SK-N-SH (cell line): ENCODE data around the gene CLEC11A. TPM values are rescaled to one million over a fixed set of nuclear protein-coding genes. Genes with fewer than 3 reads are reported as not detected.

Source experiments
- CTCF ChIA-PET: fragments of 300-600, 350-600 bp; formaldehyde crosslinking; extraction: SDS; loops from one replicate; lab custom pipeline; 2021; lab: Yijun Ruan, JAX
- POLR2A ChIA-PET: fragments of 350-600 bp; sonication (Branson Sonifier 250); formaldehyde crosslinking; extraction: SDS; loops from one replicate; lab custom pipeline; 2020; ENCODE audit warnings: antibody characterized with exemption, inconsistent platforms; lab: Yijun Ruan, JAX
- DNase-seq: peaks from one replicate; pipeline ENCODE4 v3.0.0; 2012
- H2AFZ ChIP-seq: fragments of 200-600 bp; sonication (generic); 2 replicates; pipeline ENCODE4 v1.8.1; 2016; ENCODE audit warnings: antibody characterized with exemption, mild to moderate bottlenecking, low read depth
- H3F3A ChIP-seq: fragments of 200-600 bp; sonication (generic); replicated peaks from 2 replicates; pipeline ENCODE3; 2016; ENCODE audit warnings: antibody characterized with exemption, mild to moderate bottlenecking; ENCODE audit not compliant: insufficient read depth
- H3K27ac ChIP-seq, 2 experiments: fragments of 200-500 bp in 1 of 2; fragments of 200-600 bp in 1 of 2; sonication (Bioruptor generic) in 1 of 2; sonication (generic), shearing (Covaris generic) in 1 of 2; 2 replicates each; pipeline versions ENCODE4 v1.5.1 to v1.6.1; 2014 to 2016; ENCODE audit warnings: low read depth in 2 of 2, inconsistent platforms in 1 of 2, low read length in 1 of 2, mild to moderate bottlenecking in 1 of 2, mixed read lengths in 1 of 2
- H3K27me3 ChIP-seq: fragments of 200-600 bp; sonication (generic), shearing (Covaris generic); 2 replicates; pipeline ENCODE4 v1.6.1; 2016; ENCODE audit warnings: mixed run types; ENCODE audit not compliant: insufficient read depth
- H3K36me3 ChIP-seq, 2 experiments: fragments of 200-500 bp in 1 of 2; fragments of 200-600 bp in 1 of 2; sonication (Bioruptor generic) in 1 of 2; sonication (generic) in 1 of 2; replicated peaks in 1 of 2; 2 replicates each; pipeline versions ENCODE3 to v1.5.1; 2014 to 2016; ENCODE audit warnings: low read length in 1 of 2, mild to moderate bottlenecking in 1 of 2; ENCODE audit not compliant: insufficient read depth in 2 of 2, control insufficient read depth in 1 of 2
- H3K4me1 ChIP-seq, 2 experiments: fragments of 200-500 bp in 1 of 2; fragments of 200-600 bp in 1 of 2; sonication (Bioruptor generic) in 1 of 2; sonication (generic), shearing (Covaris generic) in 1 of 2; 2 replicates each; pipeline versions ENCODE4 v1.5.1 to v1.6.1; 2014 to 2016; ENCODE audit warnings: low read depth in 1 of 2, low read length in 1 of 2, mixed run types in 1 of 2; ENCODE audit not compliant: insufficient read depth in 2 of 2, control insufficient read depth in 1 of 2
- H3K4me2 ChIP-seq: fragments of 200-600 bp; sonication (generic), shearing (Covaris generic); 2 replicates; pipeline ENCODE4 v1.6.1; 2017; ENCODE audit warnings: mixed run types
- H3K4me3 ChIP-seq, 2 experiments: fragments of 200-500 bp in 1 of 2; fragments of 200-600 bp in 1 of 2; sonication (Bioruptor generic) in 1 of 2; sonication (generic), shearing (Covaris generic) in 1 of 2; 2 replicates each; pipeline versions ENCODE4 v1.5.1 to v1.8.1; 2014 to 2016; ENCODE audit warnings: low read depth in 2 of 2, inconsistent platforms in 1 of 2, low read length in 1 of 2, mild to moderate bottlenecking in 1 of 2, mixed read lengths in 1 of 2, moderate library complexity in 1 of 2
- H3K79me2 ChIP-seq: fragments of 200-600 bp; sonication (generic); 2 replicates; pipeline ENCODE4 v1.8.1; 2017; ENCODE audit warnings: mild to moderate bottlenecking; ENCODE audit not compliant: insufficient read depth
- H3K9ac ChIP-seq: fragments of 200-600 bp; sonication (generic); 2 replicates; pipeline ENCODE4 v1.6.1; 2017; ENCODE audit warnings: mixed run types
- H3K9me2 ChIP-seq: fragments of 200-600 bp; sonication (generic); 2 replicates; pipeline ENCODE4 v1.6.1; 2017; ENCODE audit warnings: mixed run types
- H3K9me3 ChIP-seq: fragments of 200-600 bp; sonication (generic); 2 replicates; pipeline ENCODE4 v1.6.1; 2017; ENCODE audit warnings: mixed run types, mild to moderate bottlenecking, moderate library complexity
- H4K20me1 ChIP-seq: fragments of 200-600 bp; sonication (generic); 2 replicates; pipeline ENCODE4 v1.6.1; 2017; ENCODE audit warnings: mild to moderate bottlenecking, mixed run types; ENCODE audit not compliant: insufficient read depth
- CHD2 ChIP-seq: fragments of 150-350 bp; IDR thresholded peaks from 2 replicates; pipeline ENCODE4 v1.6.1; 2018; ENCODE audit warnings: low read length; ENCODE audit not compliant: partially characterized antibody
- CTCF ChIP-seq: fragments of 200-600 bp; sonication (generic); IDR thresholded peaks from 2 replicates; pipeline ENCODE4 v1.6.1; 2017; ENCODE audit warnings: antibody characterized with exemption, mild to moderate bottlenecking, moderate library complexity
- ELF1 ChIP-seq: IDR thresholded peaks from 2 replicates; pipeline ENCODE4 v1.4.0; 2012
- FOXJ3 ChIP-seq: sonication (generic); formaldehyde crosslinking; IDR thresholded peaks from 2 replicates; pipeline ENCODE4 v1.5.1; 2020; ENCODE audit warnings: mild to moderate bottlenecking, missing genetic modification reagents
- FOXM1 ChIP-seq: IDR thresholded peaks from 2 replicates; pipeline ENCODE4 v1.4.0; 2012; ENCODE audit warnings: low read depth, mild to moderate bottlenecking
- IRF3 ChIP-seq: fragments of 150-350 bp; IDR thresholded peaks from 2 replicates; pipeline ENCODE4 v1.6.1; 2016; ENCODE audit warnings: mild to moderate bottlenecking, low read depth, low read length
- JUND ChIP-seq: IDR thresholded peaks from 2 replicates; pipeline ENCODE4 v1.4.0; 2012
- NFIC ChIP-seq: IDR thresholded peaks from 2 replicates; pipeline ENCODE4 v1.4.0; 2012; ENCODE audit warnings: borderline replicate concordance
- NRF1 ChIP-seq: IDR thresholded peaks from 2 replicates; pipeline ENCODE4 v1.6.1; 2012; ENCODE audit warnings: low read depth, mild to moderate bottlenecking, low read length
- RAD21 ChIP-seq: IDR thresholded peaks from 2 replicates; pipeline ENCODE4 v1.6.1; 2012; ENCODE audit warnings: mild to moderate bottlenecking, low read length
- RXRA ChIP-seq: IDR thresholded peaks from 2 replicates; pipeline ENCODE4 v1.4.0; 2012; ENCODE audit warnings: low read depth, mild to moderate bottlenecking, borderline replicate concordance
- SMC3 ChIP-seq: IDR thresholded peaks from 2 replicates; pipeline ENCODE4 v1.6.1; 2012; ENCODE audit warnings: low read depth, low read length, improper control_type of control experiment
- TAF1 ChIP-seq: IDR thresholded peaks from 2 replicates; pipeline ENCODE4 v1.6.1; 2012; ENCODE audit warnings: low read depth, mild to moderate bottlenecking, low read length, moderate library complexity, borderline replicate concordance
- TEAD4 ChIP-seq: IDR thresholded peaks from 2 replicates; pipeline ENCODE4 v1.4.0; 2012; ENCODE audit warnings: mild to moderate bottlenecking, borderline replicate concordance; ENCODE audit not compliant: insufficient read depth
- USF1 ChIP-seq: IDR thresholded peaks from 2 replicates; pipeline ENCODE4 v1.4.0; 2012; ENCODE audit warnings: low read depth, borderline replicate concordance
- USF2 ChIP-seq: fragments of 150-350 bp; IDR thresholded peaks from 2 replicates; pipeline ENCODE4 v1.6.1; 2017; ENCODE audit warnings: antibody characterized with exemption, low read length, low read depth, borderline replicate concordance
- WGBS: methylation state at CpG from one replicate; pipeline ENCODE4 v1.1.6; 2017; ENCODE audit warnings: low lambda C conversion rate; 5-methylcytosine and 5-hydroxymethylcytosine counted together
- polyA plus RNA-seq, 3 experiments: library from polyadenylated mRNA; depleted of rRNA; stranded (reverse); fragments of >200 nt; gene quantifications; 2 replicates each; pipeline ENCODE4 v1.2.3, GENCODE V29; 2012

Gene CLEC11A
- polyA plus RNA-seq, 1 of the 3 experiments (the other 2 are of a cell fraction): 4.4 TPM

GRCh38 chr19:50679177-50680125 is 43.7 kb upstream of the CLEC11A start (continued):
- TF ChIP-seq RXRA (no peak), USF1 (no peak), NFIC (no peak), USF2 (no peak)

GRCh38 chr19:50686310-50687032 is 36.7 kb upstream of the CLEC11A start:
- WGBS: 67% methylated on average over 37 of the region's 50 CpGs
- Histone ChIP-seq H3K27ac (no peak overlapping the region), H3K4me3 (no peak overlapping the region), H3K4me2 (no peak overlapping the region), H3K9me3 (no peaks in the 10 kb centered on the region), H3K27me3 (no peaks in the 10 kb centered on the region), H3K9ac (no peak overlapping the region), H3K79me2 (no peaks in the 10 kb centered on the region), H3F3A (no peaks in the 10 kb centered on the region), H4K20me1 (no peaks in the 10 kb centered on the region), H3K36me3 (no peaks in the 10 kb centered on the region), H3K9me2 (no peaks in the 10 kb centered on the region), H2AFZ (no peak overlapping the region), H3K4me1 (no peaks in the 10 kb centered on the region)
- TF ChIP-seq TEAD4: no peak
- no peak for TF ChIP-seq RAD21
- TF ChIP-seq CTCF: no peak
- no peak for TF ChIP-seq NRF1
- TF ChIP-seq IRF3: no peak
- no peak for TF ChIP-seq CHD2
- TF ChIP-seq ELF1: no peak
- TF ChIP-seq TAF1: no peak
- no peak for TF ChIP-seq SMC3
- no peak for TF ChIP-seq FOXM1
- no peak for TF ChIP-seq FOXJ3 (CRISPR knock-in tag)
- TF ChIP-seq JUND: no peak
- POLR2A ChIA-PET: no interaction called here
- DNase-seq: no peak
- CTCF ChIA-PET: interaction anchor here (0.7 kb wide), 1 partner anchor 19 kb away, joined by 3 read pairs; no protein-coding TSS in a partner anchor
